Tracheal epithelial cell (primary cell): ENCODE measurements around the gene HES2. TPM values are rescaled to one million over a fixed set of nuclear protein-coding genes. Genes with fewer than 3 reads are reported as not detected.

ENCODE experiments used
- total RNA-seq: library from RNA; depleted of rRNA; stranded (reverse); fragments of >200 nt; gene quantifications from 2 replicates; pipeline ENCODE4 v1.2.1, GENCODE V29; 2014

The HES2 gene
- total RNA-seq = 249 and 299 TPM in 2 replicates

GRCh38 chr1:6419804-6420453, at the start of gene HES2:
Gene HES2 (minus strand): TSS chr1:6419919. CDS start chr1:6419820, 99 bp downstream.

GRCh38 chr1:6466023-6466422, 46.3 kb upstream of the HES2 start, which contains the start of gene TNFRSF25:
Gene TNFRSF25 (minus strand): TSS chr1:6466173. CDS start chr1:6466107, 66 bp downstream.

GRCh38 chr1:6424619-6425593, 5.2 kb upstream of the HES2 start, which contains the start of gene ESPN:
Gene ESPN (plus strand): TSS chr1:6424776. CDS start chr1:6424956, 180 bp downstream.

GRCh38 chr1:6393400-6394187, 26.1 kb downstream of the HES2 start, which contains the start of gene ACOT7:
Gene ACOT7 (minus strand): TSS chr1:6393767. CDS start chr1:6393399, 368 bp downstream.

Other genes starting within 250 kb of the HES2 start
- 0.24 TPM in 1 of 2 replicates, not detected in the other for gene CHD5, start 239.6 kb downstream of the HES2 start, total RNA-seq
- gene RPL22, start 220.3 kb downstream of the HES2 start, total RNA-seq = 142 and 199 TPM in 2 replicates
- gene RNF207, start 213.8 kb downstream of the HES2 start, total RNA-seq = 9.8 and 63.4 TPM in 2 replicates
- 60.3 and 63.9 TPM in 2 replicates for gene ICMT, start 184.0 kb downstream of the HES2 start, total RNA-seq
- not detected in 2 replicates for gene HES3, start 175.7 kb downstream of the HES2 start, total RNA-seq
- 16.4 and 41.1 TPM in 2 replicates for gene GPR153, start 158.8 kb downstream of the HES2 start, total RNA-seq
- 70.6 and 71.2 TPM in 2 replicates for gene ACOT7, start 26.2 kb downstream of the HES2 start, total RNA-seq
- 14.5 and 17.3 TPM in 2 replicates for gene ESPN, start 4.9 kb upstream of the HES2 start, total RNA-seq
- gene TNFRSF25, start 46.3 kb upstream of the HES2 start, total RNA-seq = 14.9 and 21.0 TPM in 2 replicates
- 49.0 and 59.5 TPM in 2 replicates for gene PLEKHG5, start 71.7 kb upstream of the HES2 start, total RNA-seq
- gene NOL9, start 134.6 kb upstream of the HES2 start, total RNA-seq = 14.3 and 15.9 TPM in 2 replicates
- gene TAS1R1, start 135.4 kb upstream of the HES2 start, total RNA-seq = not detected in 2 replicates
- 11.6 and 16.2 TPM in 2 replicates for gene ZBTB48, start 160.1 kb upstream of the HES2 start, total RNA-seq
- gene KLHL21, start 182.9 kb upstream of the HES2 start, total RNA-seq = 72.8 and 81.4 TPM in 2 replicates
- 8.4 and 9.6 TPM in 2 replicates for gene PHF13, start 193.8 kb upstream of the HES2 start, total RNA-seq
- gene THAP3, start 204.9 kb upstream of the HES2 start, total RNA-seq = 22.7 and 44.8 TPM in 2 replicates